SK-N-MC (cell line): ENCODE measurements around the gene MAFG.
"Not testable (repeated sequence)": the region's sequence is repeated elsewhere in the genome, so short reads cannot be mapped to it uniquely, and the experiment has no call there.

Experiments used
- DNase-seq: peaks from one replicate; pipeline ENCODE4 v3.0.0-alpha.2; 2011; ENCODE audit warnings: low read depth, low spot score
- H3K27ac ChIP-seq: fragments of 200-600 bp; sonication (generic); 2 replicates; pipeline ENCODE4 v1.5.1; 2016; ENCODE audit warnings: mixed run types
- H3K36me3 ChIP-seq: fragments of 200-600 bp; sonication (generic); 2 replicates; pipeline ENCODE4 v1.6.1; 2017; ENCODE audit warnings: antibody characterized with exemption, low read length, mixed read lengths; ENCODE audit not compliant: insufficient read depth
- H3K4me3 ChIP-seq: fragments of 200-600 bp; sonication (generic); 2 replicates; pipeline ENCODE4 v1.5.1; 2016
- H3K9ac ChIP-seq: fragments of 200-600 bp; sonication (generic); 2 replicates; pipeline ENCODE4 v1.8.0; 2017; ENCODE audit warnings: mixed run types, mixed read lengths; ENCODE audit not compliant: insufficient read length
- H3K9me3 ChIP-seq: fragments of 200-600 bp; sonication (generic); 2 replicates; pipeline ENCODE4 v1.6.1; 2017; ENCODE audit warnings: low read depth, mild to moderate bottlenecking, antibody characterized with exemption, low read length, moderate library complexity, mixed read lengths
- EZH2 ChIP-seq: fragments of 200-600 bp; sonication (generic); IDR thresholded peaks from one replicate; pipeline ENCODE4 v1.6.1; 2017; ENCODE audit warnings: antibody characterized with exemption
- FOXP2 ChIP-seq: optimal IDR thresholded peaks from 2 replicates; pipeline ENCODE3; 2011; ENCODE audit warnings: mild to moderate bottlenecking, moderate library complexity; ENCODE audit not compliant: insufficient read depth; ENCODE audit errors: extremely low read length, control extremely low read depth
- POLR2AphosphoS5 ChIP-seq: IDR thresholded peaks from 2 replicates; pipeline ENCODE4 v1.6.1; 2012; ENCODE audit warnings: mild to moderate bottlenecking, low read depth, low read length, borderline replicate concordance

The MAFG gene

GRCh38 chr17:81923302-81924260 is 4.0 kb downstream of the MAFG start:
- no peak for TF ChIP-seq FOXP2
- no peak for TF ChIP-seq EZH2
- no peak for TF ChIP-seq POLR2AphosphoS5
- Histone ChIP-seq H3K36me3 (peaks cover 11% of the 10 kb centered on the region; the same call in 1 of the 2 replicates), H3K4me3 (no peak overlapping the region), H3K9me3 (no peaks in the 10 kb centered on the region), H3K9ac (peak overlapping the region; percentile 28), H3K27ac (peak overlapping the region; percentile 19; the same call in 1 of the 2 replicates)
- no peak for DNase-seq

DNA sequence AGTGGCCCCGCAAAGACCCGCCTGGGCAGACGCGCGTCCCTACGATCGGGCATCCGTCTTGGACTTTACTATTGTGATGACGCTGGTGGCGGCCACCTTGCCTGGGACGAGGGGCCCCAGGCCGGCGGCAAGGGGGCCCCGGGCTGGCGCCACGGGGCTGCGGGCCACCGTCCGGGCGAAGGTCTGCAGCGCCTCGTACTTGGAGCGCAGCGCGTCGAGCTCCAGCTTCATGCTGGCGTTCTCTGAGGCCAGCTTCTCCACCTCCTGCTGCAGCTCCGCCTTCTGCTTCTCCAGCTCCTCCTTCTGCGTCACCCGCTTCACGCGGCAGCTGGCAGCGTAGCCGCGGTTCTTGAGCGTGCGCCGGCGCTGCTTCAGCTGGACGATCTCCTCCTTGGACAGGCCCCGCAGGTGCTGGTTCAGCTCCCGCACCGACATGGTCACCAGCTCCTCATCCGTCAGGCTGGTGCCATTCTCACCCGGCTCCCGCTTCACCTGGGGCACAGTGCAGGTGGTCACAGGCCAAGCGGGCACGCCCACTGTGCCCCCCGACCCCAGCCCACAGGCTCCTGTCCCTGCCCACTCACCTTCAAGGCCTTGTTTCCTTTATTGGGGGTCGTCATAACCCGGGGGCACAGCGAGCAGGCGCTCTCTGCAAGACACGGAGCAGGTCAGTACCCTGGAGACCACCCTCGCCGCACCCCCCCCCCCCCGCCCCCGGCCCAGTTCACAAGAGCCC is 4.8 kb downstream of the MAFG start:
- Histone ChIP-seq H3K36me3 (peaks cover 11% of the 10 kb centered on the region; the same call in 1 of the 2 replicates), H3K27ac (no peak overlapping the region), H3K4me3 (no peak overlapping the region), H3K9me3 (no peaks in the 10 kb centered on the region), H3K9ac (no peak overlapping the region)
- no peak for TF ChIP-seq FOXP2
- no peak for TF ChIP-seq EZH2
- no peak for TF ChIP-seq POLR2AphosphoS5
- no peak for DNase-seq

DNA sequence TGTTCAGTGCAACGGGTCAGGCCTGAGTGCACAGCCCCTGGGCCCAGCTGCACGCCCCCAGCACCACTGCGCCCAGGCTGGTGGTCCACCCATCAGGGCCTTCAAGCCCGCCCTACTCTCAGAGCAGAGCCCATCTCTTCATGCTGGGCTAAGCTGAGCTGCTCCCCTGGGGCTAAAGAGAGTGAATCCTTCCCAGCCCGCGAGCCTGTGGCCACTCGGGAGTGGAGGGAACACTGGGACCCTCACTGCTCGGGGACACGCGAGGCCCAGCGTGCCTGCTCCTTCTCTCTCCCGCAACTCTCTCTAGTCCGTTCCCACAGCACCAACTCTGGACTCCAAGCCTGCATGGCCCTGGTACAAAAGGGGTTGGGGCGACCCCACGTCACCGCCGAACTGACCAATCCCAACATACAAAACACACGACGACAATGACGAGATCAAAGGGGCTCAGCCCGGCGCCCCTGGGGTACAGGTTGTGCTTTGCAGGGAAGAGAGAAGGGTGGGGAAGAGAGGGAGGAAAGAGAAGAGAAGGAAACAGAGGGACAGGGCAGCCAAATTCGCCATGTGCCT is 5.5 kb downstream of the MAFG start:
- TF ChIP-seq EZH2 (no peak), POLR2AphosphoS5 (no peak), FOXP2 (no peak)
- H3K27ac ChIP-seq = no peak overlapping the region; the same call in 1 of the 2 replicates

DNA sequence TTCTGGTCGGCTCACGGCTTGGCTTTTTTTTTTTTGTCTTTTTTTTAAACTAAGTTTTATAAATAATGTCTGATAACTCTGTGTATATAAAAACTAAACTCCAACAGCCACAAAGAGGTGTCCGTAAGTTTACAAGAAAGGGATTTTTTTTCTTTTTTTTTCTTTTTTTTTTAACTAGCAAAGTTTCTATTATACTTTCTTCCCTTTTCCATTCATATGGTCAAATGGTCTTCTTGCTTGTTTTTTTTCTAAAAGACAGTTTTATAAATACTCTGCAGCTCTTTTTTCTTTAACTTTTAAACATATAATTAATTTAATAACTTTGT is 6.0 kb downstream of the MAFG start:
- DNase-seq = no peak
- Histone ChIP-seq H3K4me3 (no peak overlapping the region), H3K9me3 (no peaks in the 10 kb centered on the region), H3K27ac (peak overlapping the region; percentile 46; the same call in 1 of the 2 replicates), H3K9ac (no peak overlapping the region), H3K36me3 (peaks cover 11% of the 10 kb centered on the region; the same call in 1 of the 2 replicates)
- TF ChIP-seq EZH2 (no peak), POLR2AphosphoS5 (no peak), FOXP2 (no peak)

More for the DNA sequence above, 5.5 kb downstream of the MAFG start:
- Histone ChIP-seq H3K4me3 (no peak overlapping the region), H3K9ac (no peak overlapping the region), H3K9me3 (no peaks in the 10 kb centered on the region), H3K36me3 (peaks cover 11% of the 10 kb centered on the region; the same call in 1 of the 2 replicates)
- DNase-seq = no peak

- DNase-seq = no peak
- no peak for TF ChIP-seq FOXP2
- no peak for TF ChIP-seq POLR2AphosphoS5
- TF ChIP-seq EZH2 = no peak
- Histone ChIP-seq H3K9ac (no peak overlapping the region), H3K9me3 (no peaks in the 10 kb centered on the region), H3K27ac (0 out of 2 replicates have a peak overlapping the region, but pooled peaks have one; percentile 46), H3K4me3 (no peak overlapping the region), H3K36me3 (peaks cover 11% of the 10 kb centered on the region; the same call in 1 of the 2 replicates)
Observed at GRCh38 chr17:81920612-81921536, 6.7 kb downstream of the MAFG start.

DNA sequence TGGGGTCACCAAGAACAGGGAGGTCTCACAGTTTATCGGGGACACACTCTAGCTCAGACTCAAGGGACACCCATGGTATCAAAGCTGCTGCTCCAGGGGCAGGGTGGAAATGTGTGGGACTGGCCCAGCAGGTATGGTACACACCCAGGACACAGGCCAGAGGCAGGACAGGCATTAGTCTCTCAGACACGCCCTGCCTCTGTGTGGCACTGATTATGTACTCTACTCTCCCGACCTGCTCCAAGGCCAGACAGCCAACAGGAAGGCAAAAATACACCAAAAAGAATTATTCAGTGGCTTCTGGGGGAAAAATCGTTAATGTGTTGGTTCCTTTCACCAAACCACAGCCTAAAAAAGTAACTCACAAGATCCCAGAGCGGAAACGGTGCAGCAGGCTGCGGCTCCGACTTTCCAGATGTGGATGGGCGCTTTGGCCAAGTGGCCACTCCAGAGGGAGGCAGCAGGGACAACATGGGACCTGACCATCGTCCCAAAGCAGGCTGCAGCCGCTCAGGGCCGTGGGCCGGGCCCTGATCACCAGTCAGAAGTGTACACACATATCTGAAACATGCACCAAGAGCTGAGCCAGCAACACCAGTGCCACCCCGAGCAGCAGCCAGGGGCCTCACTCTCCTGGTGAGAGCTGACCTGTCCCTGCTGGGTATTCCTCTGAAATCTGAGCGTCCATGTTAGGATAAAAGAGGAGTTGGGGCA is 8.5 kb downstream of the MAFG start:
- Histone ChIP-seq H3K4me3 (no peak overlapping the region), H3K36me3 (peaks cover 28% of the 10 kb centered on the region; the same call in 1 of the 2 replicates), H3K9ac (no peak overlapping the region), H3K27ac (peak overlapping the region; percentile 50; the same call in 1 of the 2 replicates), H3K9me3 (no peaks in the 10 kb centered on the region)
- TF ChIP-seq EZH2 = no peak
- TF ChIP-seq FOXP2 = no peak
- TF ChIP-seq POLR2AphosphoS5 = no peak
- DNase-seq = no peak

DNA sequence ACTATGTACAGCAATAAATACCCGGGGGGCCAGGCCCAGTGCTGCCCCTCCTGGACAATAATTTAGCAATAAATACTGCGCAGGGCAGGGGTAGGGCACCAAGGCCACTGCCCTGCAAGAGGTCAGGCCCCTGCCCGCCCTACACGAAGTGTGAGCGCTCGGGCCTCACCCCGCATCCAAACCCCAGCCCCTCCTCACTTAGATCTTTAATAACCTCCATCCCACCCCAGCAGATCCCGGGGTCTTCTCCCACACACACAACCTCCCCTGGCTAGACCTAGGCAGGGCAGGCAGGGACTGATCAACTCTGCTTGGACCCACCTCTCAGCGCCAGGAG is 9.2 kb downstream of the MAFG start:
- DNase-seq, H3K27ac ChIP-seq, H3K9ac ChIP-seq, H3K9me3 ChIP-seq: not testable (repeated sequence)
- Histone ChIP-seq H3K36me3 (peaks cover 34% of the 10 kb centered on the region; the same call in 1 of the 2 replicates), H3K4me3 (peak overlapping the region; percentile 82)
